Keratinocyte (primary cell): ENCODE measurements around the gene PCID2.

Source experiments
- CTCF ChIP-seq, 3 experiments: IDR thresholded peaks in 1 of 3; conservative IDR thresholded peaks in 1 of 3; optimal IDR thresholded peaks in 1 of 3; 2 replicates in 2 of 3; 3 replicates in 1 of 3; pipeline versions ENCODE3 to v1.5.1; 2011; ENCODE audit warnings: low read length in 3 of 3, mild to moderate bottlenecking in 3 of 3, moderate library complexity in 2 of 3, control low read depth in 1 of 3, inconsistent platforms in 1 of 3; ENCODE audit not compliant: insufficient read depth in 2 of 3; ENCODE audit errors: extremely low read depth in 1 of 3
- EZH2 ChIP-seq: IDR thresholded peaks from one replicate; pipeline ENCODE4 v1.6.1; 2012; ENCODE audit warnings: inconsistent platforms, mild to moderate bottlenecking, low read length, moderate library complexity

GRCh38 chr13:113164492-113164891 lies 44.0 kb downstream of the PCID2 start:
- TF ChIP-seq CTCF (optimal IDR thresholded peaks at IDR 0.05 in 1 of 3, IDR thresholded peaks at IDR 0.05 in 1 of 3, conservative IDR thresholded peaks at IDR 0.05 in 1 of 3; ENCODE audit: extremely low read depth in 1 of 3, insufficient read depth in 2 of 3, low read length in 3 of 3), result no peak
- TF ChIP-seq EZH2, result no peak
